ENCODE results near the gene BIRC3.

DNA sequence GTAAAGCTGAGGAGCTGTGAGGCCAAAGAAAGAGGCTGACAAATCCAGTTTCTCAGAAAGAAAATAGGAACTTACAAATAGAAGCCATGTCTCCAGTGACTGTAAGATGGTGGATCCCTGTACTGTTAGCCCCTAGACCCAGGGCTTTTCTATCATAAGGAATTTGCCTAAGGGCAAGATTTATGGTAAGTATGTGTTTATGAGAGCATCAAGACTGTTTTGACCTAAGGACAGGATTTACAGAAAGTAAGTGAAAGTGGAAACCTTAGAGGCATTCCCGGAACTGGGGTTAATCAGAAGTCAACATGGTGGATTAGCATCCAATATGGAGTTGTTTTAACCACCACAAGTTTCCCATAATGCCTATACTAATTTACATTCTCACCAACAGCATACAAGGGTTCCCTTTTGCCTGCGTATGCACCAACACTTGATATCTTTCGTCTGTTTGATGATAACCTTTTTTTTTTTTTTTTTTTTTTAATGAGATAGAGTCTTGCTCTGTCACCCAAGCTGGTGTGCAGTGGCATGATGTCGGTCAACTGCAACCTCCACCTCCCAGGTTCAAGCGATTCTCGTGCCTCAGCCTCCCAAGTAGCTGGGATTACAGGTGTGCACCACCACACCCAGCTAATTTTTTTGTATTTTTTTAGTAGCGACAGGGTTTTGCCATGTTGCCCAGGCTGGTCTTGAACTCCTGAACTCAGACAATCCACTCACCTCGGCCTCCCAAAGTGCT lies 69.9 kb downstream of the BIRC3 start:
- TF ChIP-seq EZH2phosphoT487 (IDR thresholded peaks at IDR 0.05; ENCODE audit: low read depth), result no peak
- TF ChIP-seq, protein P1, sequence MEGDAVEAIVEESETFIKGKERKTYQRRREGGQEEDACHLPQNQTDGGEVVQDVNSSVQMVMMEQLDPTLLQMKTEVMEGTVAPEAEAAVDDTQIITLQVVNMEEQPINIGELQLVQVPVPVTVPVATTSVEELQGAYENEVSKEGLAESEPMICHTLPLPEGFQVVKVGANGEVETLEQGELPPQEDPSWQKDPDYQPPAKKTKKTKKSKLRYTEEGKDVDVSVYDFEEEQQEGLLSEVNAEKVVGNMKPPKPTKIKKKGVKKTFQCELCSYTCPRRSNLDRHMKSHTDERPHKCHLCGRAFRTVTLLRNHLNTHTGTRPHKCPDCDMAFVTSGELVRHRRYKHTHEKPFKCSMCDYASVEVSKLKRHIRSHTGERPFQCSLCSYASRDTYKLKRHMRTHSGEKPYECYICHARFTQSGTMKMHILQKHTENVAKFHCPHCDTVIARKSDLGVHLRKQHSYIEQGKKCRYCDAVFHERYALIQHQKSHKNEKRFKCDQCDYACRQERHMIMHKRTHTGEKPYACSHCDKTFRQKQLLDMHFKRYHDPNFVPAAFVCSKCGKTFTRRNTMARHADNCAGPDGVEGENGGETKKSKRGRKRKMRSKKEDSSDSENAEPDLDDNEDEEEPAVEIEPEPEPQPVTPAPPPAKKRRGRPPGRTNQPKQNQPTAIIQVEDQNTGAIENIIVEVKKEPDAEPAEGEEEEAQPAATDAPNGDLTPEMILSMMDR (IDR thresholded peaks at IDR 0.05; ENCODE audit: low read depth, low read length), result no peak
